Peyer's patch (tissue), 4 donors: ENCODE measurements around the gene TMEM163. TPM values are rescaled to one million over a fixed set of nuclear protein-coding genes. Genes with fewer than 3 reads are reported as not detected.

ENCODE experiments used
- DNase-seq, 3 donors: peaks; one replicate each; pipeline ENCODE4 v3.0.0-alpha.2; 2017 to 2019
- H3K27ac ChIP-seq, 4 donors: fragments of 200-600 bp; sonication (generic); one replicate each; pipeline ENCODE4 v1.5.1; 2016 to 2019
- H3K27me3 ChIP-seq, 2 donors: fragments of 200-600 bp; sonication (generic); one replicate each; pipeline ENCODE4 v1.5.1; 2019
- H3K36me3 ChIP-seq, 3 donors: fragments of 200-600 bp; sonication (generic); one replicate each; pipeline ENCODE4 v1.5.1; 2016 to 2019
- H3K4me1 ChIP-seq, 4 donors: fragments of 200-600 bp; sonication (generic); one replicate each; pipeline ENCODE4 v1.5.1; 2016 to 2019
- H3K4me3 ChIP-seq, 4 donors: fragments of 200-600 bp; sonication (generic); 1 replicate in 3 of 4; 2 replicates in 1 of 4; pipeline ENCODE4 v1.5.1; 2016 to 2019; ENCODE audit warnings: mild to moderate bottlenecking in 1 of 4
- H3K9me3 ChIP-seq, 4 donors: fragments of 200-600 bp; sonication (generic); one replicate each; pipeline ENCODE4 v1.5.1; 2016 to 2019; ENCODE audit warnings: mild to moderate bottlenecking in 1 of 4
- CTCF ChIP-seq, 6 experiments: fragments of 450-650 bp in 4 of 6; fragments of 200-600 bp in 2 of 6; sonication (generic) in 1 of 6; IDR thresholded peaks; one replicate each; pipeline ENCODE4 v1.5.1; 2017 to 2019; ENCODE audit warnings: antibody characterized with exemption in 6 of 6, mild to moderate bottlenecking in 3 of 6, moderate library complexity in 1 of 6
- POLR2A ChIP-seq, 2 donors: fragments of 450-650 bp; IDR thresholded peaks; one replicate each; pipeline ENCODE4 v1.5.1; 2017; ENCODE audit warnings: antibody characterized with exemption in 2 of 2, mild to moderate bottlenecking in 2 of 2, moderate library complexity in 2 of 2
- total RNA-seq, 4 donors: library from RNA; depleted of rRNA; stranded (reverse); fragments of >200 nt; gene quantifications; one replicate each; pipeline ENCODE4 v1.1.0, GENCODE V29; 2016

The TMEM163 gene
- total RNA-seq, 4 donors from 2014 or later, result 1.7 TPM; not detected in 3

DNA sequence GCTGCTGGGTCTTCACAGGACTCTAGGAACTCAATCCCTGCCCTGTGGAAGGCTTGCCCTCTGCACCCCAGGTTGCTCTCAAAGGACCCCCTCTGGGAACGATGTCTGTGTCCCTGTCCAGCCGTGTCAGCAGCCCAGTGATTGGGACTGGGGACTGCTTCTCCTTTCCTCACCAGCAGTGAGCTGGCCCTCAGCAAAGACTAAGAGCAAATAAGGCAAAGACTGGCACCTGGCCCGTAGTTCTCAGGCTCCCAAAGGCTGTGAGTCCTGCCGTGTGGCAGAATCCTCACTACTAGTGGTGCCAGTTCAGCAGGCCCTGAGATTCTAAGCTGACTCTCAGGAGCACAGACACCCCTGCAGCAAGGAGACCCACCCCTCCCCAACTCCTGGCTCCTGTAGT is 47.8 kb downstream of the TMEM163 start:
- Histone ChIP-seq H3K36me3 (no peaks in the 10 kb centered on the region), H3K9me3 (no peaks in the 10 kb centered on the region), H3K4me1 (peaks cover 0 to 4% (median 0%) of the 10 kb centered on the region in 4 donors), H3K27me3 (no peaks in the 10 kb centered on the region), H3K4me3 (no peak overlapping the region), H3K27ac (peak overlapping the region in 1 of 4 donors; percentile 34)
- DNase-seq, result peak in 1 of 3 donors; percentile 29
- no peak for TF ChIP-seq CTCF (IDR thresholded peaks at IDR 0.05)
- no peak for TF ChIP-seq POLR2A (IDR thresholded peaks at IDR 0.05)

DNA sequence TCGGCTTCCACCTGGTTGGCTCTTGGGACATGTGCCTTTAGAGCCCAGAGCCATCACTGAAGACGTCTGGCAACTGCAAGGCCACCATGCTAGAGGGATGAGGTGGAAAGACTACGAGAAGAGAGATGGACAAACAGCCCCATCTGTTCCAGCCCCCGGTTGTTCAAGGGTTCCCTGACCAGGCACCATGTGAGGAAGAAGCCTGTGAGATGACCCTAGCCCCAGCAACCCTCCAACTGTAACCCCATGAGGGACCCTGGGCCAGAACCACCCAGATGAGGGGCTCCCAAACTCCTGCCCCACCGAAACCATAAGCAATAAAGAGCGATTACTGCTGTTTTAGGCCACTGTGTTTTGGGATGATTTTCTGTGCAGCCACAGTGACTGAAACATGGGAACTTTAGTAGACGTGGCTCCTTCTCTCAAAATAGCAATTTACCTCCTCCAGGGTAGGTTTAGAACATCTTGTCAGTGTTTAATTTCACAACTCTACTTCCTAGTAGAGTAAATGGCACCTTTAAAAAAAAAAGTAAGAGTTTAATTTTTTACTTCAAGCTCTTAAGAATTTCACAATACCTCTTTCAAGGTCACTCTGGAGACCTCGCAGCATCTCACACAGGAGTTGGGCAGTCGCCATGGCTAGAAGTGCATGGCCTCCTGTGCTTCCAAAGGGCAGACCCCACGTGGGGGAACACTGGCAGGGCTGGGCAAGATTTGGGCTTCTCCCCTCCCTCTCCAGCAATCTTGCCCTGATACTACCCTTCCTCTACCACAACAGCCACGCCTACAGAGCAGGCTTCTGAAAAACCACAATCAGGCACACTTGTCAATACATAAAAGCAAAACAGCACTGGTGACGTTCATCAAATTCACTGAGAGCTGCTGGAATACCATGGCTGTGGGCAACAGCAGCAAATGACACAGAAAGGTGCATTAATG is 48.8 kb downstream of the TMEM163 start:
- DNase-seq, result peak in 2 of 3 donors; percentile 51 to 60
- Histone ChIP-seq H3K4me1 (peaks cover 0 to 4% (median 0%) of the 10 kb centered on the region in 4 donors), H3K27ac (no peak overlapping the region), H3K9me3 (no peaks in the 10 kb centered on the region), H3K4me3 (no peak overlapping the region), H3K36me3 (no peaks in the 10 kb centered on the region), H3K27me3 (no peaks in the 10 kb centered on the region)
- TF ChIP-seq CTCF (IDR thresholded peaks at IDR 0.05) (no peak), POLR2A (IDR thresholded peaks at IDR 0.05) (no peak)

GRCh38 chr2:134668821-134669220 is 50.0 kb downstream of the TMEM163 start:
- no peaks in the 10 kb centered on the region for H3K36me3 ChIP-seq
- H3K9me3 ChIP-seq, result no peaks in the 10 kb centered on the region
- no peak overlapping the region for H3K4me3 ChIP-seq
- H3K27ac ChIP-seq, result no peak overlapping the region
- peaks cover 0 to 4% (median 0%) of the 10 kb centered on the region in 4 donors for H3K4me1 ChIP-seq
- TF ChIP-seq POLR2A (IDR thresholded peaks at IDR 0.05), result no peak
- TF ChIP-seq CTCF (IDR thresholded peaks at IDR 0.05), result no peak
- H3K27me3 ChIP-seq, result no peaks in the 10 kb centered on the region
- peak in 2 of 3 donors; percentile 75 to 81 for DNase-seq

- Histone ChIP-seq H3K4me1 (peaks cover 0 to 4% (median 0%) of the 10 kb centered on the region in 4 donors), H3K27ac (no peak overlapping the region), H3K36me3 (no peaks in the 10 kb centered on the region), H3K27me3 (no peaks in the 10 kb centered on the region), H3K9me3 (no peaks in the 10 kb centered on the region), H3K4me3 (no peak overlapping the region)
- no peak for TF ChIP-seq CTCF (IDR thresholded peaks at IDR 0.05)
- TF ChIP-seq POLR2A (IDR thresholded peaks at IDR 0.05), result no peak
- DNase-seq, result no peak
Measured at GRCh38 chr2:134667541-134667940, 51.3 kb downstream of the TMEM163 start.

DNA sequence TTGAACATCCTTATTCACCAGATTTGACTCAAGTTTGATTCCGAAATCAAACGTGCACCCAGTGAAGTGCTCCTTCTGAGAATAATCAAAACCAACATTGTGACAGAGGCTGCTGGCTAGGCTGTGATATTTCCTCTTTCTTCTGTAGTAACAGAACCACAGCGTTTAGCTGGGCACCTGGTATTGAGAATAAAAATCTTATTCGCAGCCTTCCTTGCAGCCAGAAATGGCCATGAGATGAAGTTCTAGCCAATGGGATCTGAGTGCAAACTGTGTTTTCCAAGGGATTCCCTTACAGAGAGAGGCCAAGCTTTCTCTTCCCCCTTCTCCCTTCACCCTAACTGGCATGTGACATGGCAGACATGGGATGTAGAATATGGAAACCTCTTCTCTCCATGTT is 51.7 kb downstream of the TMEM163 start:
- Histone ChIP-seq H3K9me3 (no peaks in the 10 kb centered on the region), H3K4me1 (peaks cover 0 to 4% (median 0%) of the 10 kb centered on the region in 4 donors), H3K27ac (no peak overlapping the region), H3K36me3 (no peaks in the 10 kb centered on the region), H3K4me3 (no peak overlapping the region), H3K27me3 (no peaks in the 10 kb centered on the region)
- no peak for DNase-seq
- no peak for TF ChIP-seq CTCF (IDR thresholded peaks at IDR 0.05)
- no peak for TF ChIP-seq POLR2A (IDR thresholded peaks at IDR 0.05)
